Islet of Langerhans (tissue), 1 donor: ENCODE data around the gene GRM1.

Experiments
- FAIRE-seq: peaks from one replicate; lab custom pipeline; 2011; peaks lifted over from hg19 to GRCh38; lab: Jason Lieb, UNC

Gene GRM1

DNA sequence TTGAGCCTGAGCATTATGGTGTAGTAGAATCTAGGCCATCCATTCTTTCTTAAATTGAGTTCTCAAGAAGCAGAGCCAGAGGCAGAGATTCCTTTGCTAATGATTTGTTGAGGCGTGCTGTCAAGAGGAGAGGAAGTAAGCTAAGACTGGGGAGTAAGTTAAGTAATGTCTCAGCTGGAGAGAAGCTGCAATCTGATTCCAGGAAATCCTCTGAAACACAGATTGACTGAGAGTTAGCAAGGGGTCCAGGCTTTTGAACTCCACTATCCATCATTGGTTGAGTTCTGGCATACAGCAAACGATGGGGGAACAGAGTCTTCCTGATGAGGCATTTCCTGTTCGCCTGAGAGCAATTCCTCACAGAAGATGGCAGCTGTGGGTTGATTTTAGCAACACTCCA, 307.3 kb downstream of the GRM1 start:
- FAIRE-seq: no peak

DNA sequence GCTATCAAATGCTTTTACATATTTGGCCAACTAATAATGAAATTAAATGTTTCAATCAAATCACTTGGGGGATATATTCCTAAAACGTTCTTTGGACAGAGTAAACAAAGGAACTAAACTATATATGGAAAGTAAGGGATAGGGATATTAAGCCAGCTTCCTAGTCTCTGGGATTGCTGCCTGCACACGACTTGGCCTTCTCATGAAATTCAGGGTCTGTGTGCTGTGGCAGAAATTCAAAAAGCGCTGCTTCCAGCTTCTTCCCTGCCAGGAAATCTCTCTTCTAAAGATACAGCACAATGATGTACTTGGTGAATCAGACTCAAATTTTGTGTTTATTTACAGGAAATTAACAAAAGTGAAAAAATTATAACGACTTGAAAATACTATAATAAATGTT, 308.5 kb downstream of the GRM1 start:
- FAIRE-seq: no peak

DNA sequence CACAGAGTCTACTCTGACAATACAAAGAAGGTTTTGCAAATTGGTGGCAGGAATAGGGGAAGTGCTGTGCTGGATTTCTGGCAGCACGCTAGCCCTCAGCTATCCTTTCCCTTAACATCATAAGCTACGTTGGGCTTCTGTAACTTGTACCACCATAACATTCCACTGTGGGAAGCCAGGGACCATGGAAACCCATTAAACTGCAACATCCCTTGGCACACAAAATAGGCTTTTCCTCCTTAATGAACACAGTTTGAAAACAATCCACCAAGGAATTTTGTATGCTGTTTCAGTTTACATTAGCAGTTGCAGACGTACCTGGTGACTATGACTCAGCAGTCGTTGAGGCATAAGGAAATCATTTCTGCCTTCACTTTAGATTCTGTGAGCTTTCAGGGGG, 310.9 kb downstream of the GRM1 start:
- FAIRE-seq: peak; percentile 99

DNA sequence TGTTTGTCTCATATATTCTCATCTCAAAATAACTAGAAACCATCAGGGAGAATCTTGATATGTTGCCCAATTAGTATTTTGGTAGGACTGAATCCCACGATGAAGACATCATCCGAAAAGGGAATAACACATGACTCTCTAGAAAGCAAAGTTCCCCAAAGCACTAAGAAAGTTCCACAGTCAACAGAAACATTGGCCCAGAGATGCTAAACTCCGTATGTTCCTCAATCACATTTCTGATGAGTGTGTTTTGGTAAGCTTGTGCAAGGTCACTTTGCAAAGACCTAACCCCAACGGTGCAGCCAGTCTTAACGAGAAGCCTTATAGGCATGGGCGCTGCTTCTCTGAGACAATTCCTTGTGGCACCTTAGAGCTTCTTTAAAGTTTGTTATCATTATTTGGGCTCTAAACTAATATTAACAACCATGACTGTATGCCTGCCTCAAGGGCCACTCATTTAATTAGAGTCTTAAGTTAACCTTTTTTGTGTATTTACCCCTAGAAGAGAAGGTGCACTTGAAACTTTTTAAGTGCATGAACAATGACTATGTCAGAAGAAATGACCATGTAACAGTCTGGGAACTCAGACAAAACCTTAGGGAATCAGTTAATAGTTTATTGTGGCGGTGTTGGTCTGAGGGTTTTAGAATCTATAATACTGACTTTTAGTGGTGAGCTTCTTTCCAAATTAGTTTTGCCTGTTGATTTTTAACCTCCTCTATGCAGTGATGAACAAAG, 312.8 kb downstream of the GRM1 start:
- FAIRE-seq: no peak

DNA sequence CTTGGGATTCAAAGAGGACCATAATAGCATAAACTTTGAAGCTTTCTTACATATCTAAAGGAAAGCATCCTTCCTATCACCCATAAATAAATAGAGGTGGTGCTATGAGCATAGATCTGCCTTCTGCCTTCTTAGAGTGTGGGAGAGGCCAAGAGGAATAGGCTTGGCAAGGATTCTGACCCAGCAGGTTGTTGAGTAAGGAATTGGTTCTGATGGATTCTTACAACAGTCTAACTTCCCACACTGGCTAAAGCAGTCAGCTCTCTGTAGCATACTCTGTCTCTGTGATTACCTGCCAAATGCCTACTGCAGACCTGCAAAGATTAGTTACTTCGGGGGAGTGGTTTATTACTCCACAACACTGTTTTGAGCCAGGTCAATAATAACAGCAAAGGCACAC, 316.7 kb downstream of the GRM1 start:
- FAIRE-seq: no peak

DNA sequence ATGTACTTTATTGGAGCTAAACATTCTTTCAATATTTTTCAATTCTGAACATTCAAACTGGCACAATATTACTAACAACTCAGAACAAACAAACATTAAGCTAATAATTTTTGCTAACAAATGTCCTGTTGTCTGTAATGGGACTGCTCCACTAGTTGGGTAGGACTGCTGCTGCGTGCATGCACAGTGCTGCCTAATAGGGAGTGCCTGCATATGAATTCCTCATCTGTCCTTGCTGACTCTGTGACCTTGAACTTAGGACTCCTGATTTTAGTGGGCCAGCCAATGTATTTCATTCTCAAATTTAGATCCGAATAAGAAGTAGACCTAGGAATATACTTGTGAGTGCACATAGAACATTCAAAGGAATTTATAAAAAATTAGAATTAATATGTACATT, 318.2 kb downstream of the GRM1 start:
- no peak for FAIRE-seq

DNA sequence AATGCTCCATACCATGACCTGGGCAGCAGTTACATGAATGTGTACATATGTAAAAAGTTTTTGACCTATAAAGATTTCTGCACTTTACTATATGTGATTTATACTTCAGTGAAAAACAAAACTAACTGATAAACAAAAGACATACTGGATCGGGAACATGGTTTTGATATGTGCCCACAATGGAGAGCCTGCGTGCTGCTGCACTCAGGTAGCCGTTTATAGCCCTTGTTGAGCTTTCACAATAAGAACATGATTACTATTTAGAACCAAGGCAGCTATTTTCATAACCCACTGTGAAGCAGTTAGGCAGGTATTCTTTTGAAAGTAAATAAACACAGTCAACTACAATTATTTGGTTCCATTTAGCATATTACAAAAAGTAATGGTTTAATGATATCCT, 318.8 kb downstream of the GRM1 start:
- no peak for FAIRE-seq

DNA sequence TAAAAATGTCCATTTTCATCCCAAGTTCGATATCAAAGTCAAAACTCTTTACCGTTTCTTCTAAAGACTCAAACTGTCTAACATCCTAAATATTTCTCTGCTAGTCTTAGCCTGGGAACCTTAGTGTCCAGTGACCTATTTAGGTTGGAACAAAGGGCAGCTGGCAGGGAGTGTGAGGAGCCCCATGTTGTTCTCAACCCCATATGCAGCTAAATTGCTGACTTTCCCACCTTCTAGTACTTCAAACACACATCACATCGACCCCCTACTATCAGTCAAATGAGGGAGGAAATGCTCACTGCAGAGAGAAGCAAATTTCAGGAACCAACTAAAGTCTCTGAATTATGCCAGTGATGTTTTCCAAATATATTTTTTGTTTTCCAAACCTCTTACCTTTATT, 322.2 kb downstream of the GRM1 start:
- FAIRE-seq: no peak

DNA sequence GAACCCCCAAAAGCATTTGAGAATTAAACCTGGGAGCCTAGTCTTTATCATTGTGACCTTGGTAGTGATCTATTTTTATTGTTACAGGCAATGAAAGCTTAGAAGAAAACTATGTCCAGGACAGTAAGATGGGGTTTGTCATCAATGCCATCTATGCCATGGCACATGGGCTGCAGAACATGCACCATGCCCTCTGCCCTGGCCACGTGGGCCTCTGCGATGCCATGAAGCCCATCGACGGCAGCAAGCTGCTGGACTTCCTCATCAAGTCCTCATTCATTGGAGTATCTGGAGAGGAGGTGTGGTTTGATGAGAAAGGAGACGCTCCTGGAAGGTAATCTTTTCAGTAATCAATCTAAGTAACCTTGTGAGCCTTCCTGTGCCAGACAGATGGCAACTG, 323.3 kb downstream of the GRM1 start:
- FAIRE-seq: no peak

DNA sequence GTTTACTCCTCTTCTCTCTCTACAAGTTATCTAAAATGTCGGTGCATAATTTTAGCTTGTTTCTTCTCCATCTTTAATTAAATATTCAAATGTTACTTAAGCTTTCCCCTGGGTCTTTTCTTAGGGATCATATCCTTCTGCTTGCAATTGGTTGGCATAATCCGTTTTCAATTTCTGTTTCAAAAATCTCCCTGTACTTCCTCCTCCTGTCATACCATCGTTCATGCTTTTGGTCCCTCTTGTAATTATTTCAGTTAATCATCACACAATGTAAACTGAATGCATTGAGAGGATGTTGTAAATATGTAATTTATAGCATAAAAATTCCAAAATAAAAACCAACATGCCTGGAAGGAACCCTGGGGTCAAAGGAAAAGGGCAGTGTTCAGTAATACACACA, 325.6 kb downstream of the GRM1 start:
- no peak for FAIRE-seq

DNA sequence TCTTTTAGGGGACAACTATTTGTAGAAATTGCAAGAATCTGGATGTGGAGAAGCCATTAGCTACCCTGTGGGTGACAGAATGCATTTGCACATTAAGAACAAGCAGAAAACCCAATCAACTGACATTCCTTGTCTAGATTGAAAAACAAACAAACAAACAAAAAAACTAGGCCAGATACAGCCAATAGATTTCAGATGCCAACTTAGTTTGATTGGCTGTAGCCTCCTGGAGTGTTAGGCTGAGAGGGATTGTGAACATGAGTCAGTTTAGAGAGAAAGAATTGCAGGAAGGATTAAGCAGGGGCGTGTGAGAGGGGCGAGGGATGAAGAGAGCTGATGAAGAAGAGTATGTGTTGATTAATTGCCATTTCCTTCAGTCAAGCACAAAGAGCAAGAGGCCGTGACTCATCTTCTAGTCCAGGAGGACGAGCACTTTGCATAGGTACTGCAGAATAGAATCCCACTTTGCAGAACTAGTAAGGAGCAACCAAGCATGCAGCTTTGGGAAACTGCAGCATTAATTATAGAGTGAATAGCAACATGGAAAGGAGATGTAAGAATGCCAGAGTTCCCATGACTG, 326.7 kb downstream of the GRM1 start:
- no peak for FAIRE-seq

DNA sequence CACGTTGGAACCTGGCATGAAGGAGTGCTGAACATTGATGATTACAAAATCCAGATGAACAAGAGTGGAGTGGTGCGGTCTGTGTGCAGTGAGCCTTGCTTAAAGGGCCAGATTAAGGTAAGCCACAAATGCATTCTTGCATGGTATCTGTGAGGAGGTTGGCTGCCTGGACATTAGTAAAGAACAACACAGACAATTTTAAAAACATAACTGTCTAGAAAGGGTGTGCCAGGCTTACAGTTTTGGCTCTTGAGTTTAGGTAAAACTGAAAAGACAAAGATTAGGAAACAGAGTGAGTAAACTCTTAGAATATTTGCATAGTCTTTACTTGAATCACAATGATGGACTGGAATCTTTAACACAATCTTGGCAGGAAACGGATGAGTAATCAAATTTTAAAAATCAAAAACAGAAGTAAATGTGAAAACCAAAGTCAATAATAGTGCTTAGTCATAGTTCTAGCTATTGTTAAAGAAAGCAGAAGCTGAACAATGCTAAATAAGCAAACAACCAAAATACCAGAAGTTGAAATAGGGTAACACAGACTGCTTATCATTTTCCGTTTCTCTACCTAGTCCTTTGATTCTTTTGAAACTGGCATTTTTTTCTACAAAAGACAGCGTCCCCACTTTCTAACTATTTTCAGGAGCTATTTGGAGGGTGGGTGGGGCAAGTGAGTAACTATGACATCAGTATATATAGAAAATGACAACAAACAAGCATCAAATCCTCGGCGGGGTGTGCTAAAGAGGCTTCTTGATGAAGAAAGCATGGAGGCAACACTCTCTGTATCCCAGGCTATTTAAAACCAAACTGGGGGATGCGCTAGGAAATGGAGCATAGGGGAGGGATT, 328.9 kb downstream of the GRM1 start:
- no peak for FAIRE-seq

DNA sequence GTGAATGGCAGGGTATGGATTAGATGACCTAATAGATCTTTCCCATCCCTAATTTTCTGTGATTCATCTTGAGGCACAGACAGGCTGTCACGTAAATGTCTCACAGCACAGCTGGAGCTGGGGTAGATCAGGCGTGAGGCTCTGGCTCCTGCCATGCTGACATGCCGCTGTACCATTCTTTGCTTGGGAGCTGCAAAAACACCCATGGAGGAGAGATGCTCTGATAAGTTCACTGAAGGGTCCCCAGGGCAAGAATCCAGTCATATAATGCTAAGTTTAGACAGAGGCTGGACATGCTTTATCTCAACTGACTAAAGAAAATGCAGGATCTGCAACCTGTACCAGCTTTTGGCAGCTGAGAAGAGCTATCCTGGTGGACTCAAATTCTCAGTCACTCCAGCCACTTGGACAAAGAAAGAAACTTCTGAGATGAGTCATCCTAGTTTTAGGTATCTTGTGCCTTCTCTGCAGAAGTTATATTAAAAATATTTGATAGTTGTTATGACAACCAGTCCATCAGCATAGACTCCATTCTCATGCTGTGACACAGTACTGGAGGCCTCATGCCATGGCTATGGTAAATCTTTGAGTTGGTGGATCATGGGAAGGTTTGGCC, 329.7 kb downstream of the GRM1 start:
- no peak for FAIRE-seq

DNA sequence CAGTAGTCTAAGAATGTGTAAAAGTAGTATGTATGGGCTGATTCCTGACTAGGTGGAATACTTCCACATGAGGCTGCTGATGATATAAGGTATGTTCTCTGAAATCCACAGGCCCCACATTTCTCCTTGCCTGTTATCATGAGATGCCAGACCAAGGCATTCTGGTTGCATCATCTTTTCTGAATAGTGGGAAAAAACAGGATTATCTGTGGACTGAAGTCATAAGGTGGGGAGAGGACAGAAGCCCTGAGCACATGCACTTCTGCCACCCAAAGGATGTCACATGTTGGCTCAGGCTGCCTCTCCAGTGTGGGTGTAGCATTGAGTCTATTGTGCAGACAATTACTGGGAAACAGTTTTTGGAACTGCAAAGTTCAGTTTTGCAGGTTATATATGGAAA, 330.3 kb downstream of the GRM1 start:
- FAIRE-seq: no peak

DNA sequence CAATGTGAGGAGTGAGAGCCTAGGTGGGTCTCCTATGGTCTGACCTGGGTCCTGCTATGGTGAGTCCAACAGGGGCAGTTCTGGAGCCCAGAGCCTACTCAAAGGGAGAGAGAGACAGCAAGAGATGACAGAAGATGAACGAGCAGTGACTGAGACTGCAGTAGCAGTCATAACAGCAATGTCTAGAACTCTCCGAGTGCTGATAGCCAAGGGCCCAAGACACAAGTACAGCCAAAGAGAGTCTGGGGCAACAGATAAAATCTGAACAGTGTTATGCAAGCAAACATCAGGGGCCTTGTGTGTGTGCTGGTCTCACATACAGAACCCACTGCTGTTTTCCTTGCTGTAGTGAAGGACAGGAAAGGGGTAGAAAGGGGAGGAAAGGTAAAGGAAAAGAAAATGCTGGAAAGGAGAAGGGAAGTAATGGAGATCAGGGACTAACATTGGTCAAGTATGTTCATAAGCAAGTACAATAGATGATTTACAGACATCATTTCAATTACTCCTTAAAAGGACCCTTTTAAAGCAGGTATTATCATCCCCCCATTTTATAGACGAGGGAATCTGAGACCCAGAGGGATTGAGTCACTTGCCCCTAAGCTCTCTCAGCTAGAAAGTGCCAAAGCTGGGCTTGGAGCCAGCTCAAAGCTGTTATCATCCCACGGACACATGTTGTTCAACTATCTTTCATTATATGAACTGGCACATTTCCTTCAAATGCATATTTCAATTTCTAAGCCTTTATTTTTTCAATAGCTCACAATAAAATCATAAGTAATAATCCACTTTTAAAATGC, 332.5 kb downstream of the GRM1 start:
- no peak for FAIRE-seq

DNA sequence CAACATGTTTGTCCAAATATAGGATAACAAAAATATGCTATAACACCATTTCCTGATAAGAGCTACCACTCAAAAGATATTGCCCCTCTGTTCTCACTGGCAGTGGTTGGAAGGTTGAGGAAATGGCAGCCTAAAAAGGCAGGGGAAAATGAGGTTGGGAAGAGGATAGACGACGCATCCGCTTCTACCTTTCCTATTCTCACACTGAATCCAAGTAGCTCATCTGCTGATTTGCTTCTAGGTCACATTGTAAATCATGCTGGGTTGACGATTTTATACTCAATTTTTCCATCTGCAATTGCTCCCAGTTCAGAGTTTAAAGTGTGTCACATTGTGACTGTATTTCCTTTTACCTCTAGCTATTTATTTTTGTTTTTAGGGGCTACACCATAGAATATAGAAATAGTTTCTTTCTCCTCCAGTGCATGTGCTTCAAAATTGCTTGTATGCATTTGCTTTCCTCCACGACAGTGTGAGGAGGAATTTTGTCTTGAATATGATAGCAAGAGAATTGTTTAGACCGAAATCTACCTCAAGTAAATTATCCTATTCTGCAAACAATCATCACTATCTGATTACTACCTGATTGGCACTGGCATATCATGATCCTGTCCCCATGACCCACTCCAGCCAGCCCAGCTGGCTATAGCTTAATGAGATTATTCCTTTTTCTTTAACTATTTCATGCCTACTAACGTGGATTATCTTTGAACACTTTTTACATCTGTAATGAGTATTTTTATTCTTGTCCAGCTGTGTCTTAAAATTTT, 335.2 kb downstream of the GRM1 start:
- no peak for FAIRE-seq

DNA sequence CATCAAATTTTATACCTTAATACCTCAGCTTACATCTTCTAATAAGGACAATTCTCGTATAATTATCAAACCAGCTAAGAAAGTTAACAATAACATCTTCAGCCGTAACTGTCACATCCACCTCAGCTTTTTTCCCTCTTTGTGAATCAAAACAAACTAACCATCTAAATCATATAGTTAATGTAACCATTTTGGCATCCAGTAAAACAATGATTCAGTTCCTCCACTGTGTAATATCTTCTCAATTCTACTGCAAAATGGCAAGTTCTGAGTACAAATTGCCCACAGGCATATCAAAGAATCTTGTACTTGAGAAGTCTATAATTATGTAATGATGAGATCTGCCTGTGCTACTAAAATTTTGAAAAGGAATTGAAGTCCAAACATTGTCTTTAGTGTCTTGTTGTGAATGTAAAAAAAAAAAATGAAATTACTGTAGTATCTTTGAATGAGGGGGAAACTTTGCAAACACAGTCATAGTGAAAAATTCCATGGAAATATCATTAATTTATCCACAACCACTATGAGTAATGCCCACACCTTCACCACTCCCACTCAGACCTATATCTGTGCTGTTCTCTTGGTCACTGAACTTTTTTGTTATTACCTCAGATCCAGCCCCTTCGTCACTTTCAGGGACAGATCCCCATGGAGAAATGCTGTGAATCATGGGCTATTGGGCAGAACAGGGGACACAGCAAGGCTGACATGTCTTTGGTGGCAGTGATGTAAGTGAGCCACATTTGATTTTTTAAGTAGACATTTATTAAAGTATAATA, 336.1 kb downstream of the GRM1 start:
- no peak for FAIRE-seq

DNA sequence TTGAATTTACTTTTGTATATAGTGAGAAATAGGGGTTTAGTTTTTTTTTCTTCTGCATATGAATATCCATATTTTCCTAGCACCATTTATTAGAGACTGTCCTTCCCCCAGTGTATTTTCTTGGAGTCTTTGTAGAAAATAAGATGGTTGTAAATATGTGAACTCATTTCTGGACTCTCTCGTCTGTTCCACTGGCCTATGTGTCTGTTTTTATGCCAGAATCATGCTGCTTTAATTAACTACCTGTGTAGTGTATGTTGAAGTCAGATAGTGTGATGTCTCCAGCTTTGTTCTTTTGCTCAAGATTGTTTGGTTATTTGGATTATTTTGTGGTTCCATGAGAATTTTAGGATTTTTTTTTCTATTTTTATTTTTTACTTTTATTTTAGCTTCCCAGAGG, 338.2 kb downstream of the GRM1 start:
- FAIRE-seq: no peak

DNA sequence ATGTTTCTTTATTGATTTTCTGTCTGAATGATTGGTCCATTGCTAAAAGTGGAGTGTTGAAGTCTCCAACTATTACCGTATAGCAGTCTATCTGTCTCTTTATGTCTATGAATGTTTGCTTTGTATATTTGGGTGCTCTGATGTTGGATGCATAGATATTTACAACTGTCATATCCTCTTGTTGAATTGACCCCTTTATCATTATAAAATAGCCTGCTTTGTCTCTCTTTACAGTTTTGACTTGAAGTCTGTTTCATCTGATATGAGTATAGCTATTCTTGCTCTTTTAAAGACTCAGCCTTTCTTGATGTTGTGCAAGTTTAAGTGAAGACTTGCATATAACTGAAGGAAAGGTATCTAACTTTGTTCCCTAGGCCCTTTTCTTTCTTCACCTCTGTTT, 341.0 kb downstream of the GRM1 start:
- no peak for FAIRE-seq

DNA sequence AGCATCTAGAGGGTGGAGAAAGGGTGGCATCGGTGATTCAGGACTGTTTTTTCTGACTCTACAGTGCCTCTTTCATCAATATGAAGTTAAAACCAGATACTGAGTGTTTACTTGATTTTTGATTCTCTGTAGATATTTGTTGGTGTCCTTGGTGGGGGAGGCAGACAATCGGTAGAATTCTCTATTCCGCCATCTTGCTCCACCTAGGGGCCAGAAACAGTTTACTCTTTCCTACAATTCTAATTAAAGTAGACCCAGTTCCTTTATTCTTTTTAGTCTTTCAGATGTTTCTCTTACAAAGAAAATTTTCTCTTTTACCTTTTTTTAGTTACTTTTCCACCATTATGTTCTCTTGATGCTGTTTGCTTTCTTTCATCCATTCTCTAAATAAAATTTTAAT, 352.6 kb downstream of the GRM1 start:
- no peak for FAIRE-seq
